Measurements from ENCODE around the gene SKP2.
A peak's percentile ranks its signal among the peaks of the same experiment; 100 is the strongest.
"Not testable (repeated sequence)": the region's sequence is repeated elsewhere in the genome, so short reads cannot be mapped to it uniquely, and the experiment has no call there.

SKP2 gene

GRCh38 chr5:36151434-36152323 lies at the start of gene SKP2, which contains the start of gene LMBRD2:
TSS of gene SKP2 (plus strand) at chr5:36152111. CDS start at chr5:36152263, 152 bp downstream.
TSS of gene LMBRD2 (minus strand) at chr5:36151887. CDS start at chr5:36143349, 8,538 bp downstream.
- DNase-seq (ENCODE audit: low read depth in 2 of 2), result peak; percentile 96 to 98

- DNase-seq (ENCODE audit: low read depth in 2 of 2), result no peak
Measured at GRCh38 chr5:36105819-36106218, 46.1 kb upstream of the SKP2 start.

- DNase-seq (ENCODE audit: low read depth in 2 of 2), result no peak
Measured at GRCh38 chr5:36108758-36109460, 43.0 kb upstream of the SKP2 start.

GRCh38 chr5:36111238-36111637 lies 40.7 kb upstream of the SKP2 start:
- DNase-seq (ENCODE audit: low read depth in 2 of 2), result no peak

GRCh38 chr5:36125868-36126267 lies 26.0 kb upstream of the SKP2 start:
- DNase-seq (ENCODE audit: low read depth in 2 of 2), result no peak

- no peak for DNase-seq (ENCODE audit: low read depth in 2 of 2)
Measured at GRCh38 chr5:36128795-36129194, 23.1 kb upstream of the SKP2 start.

- not testable (repeated sequence) for DNase-seq (ENCODE audit: low read depth in 2 of 2)
Measured at GRCh38 chr5:36129666-36130065, 22.2 kb upstream of the SKP2 start.

- DNase-seq (ENCODE audit: low read depth in 2 of 2), result not testable (repeated sequence)
Measured at GRCh38 chr5:36133009-36133408, 18.9 kb upstream of the SKP2 start.

GRCh38 chr5:36135988-36136387 lies 15.9 kb upstream of the SKP2 start:
- no peak for DNase-seq (ENCODE audit: low read depth in 2 of 2)

- DNase-seq (ENCODE audit: low read depth in 2 of 2), result no peak
Measured at GRCh38 chr5:36136581-36136980, 15.3 kb upstream of the SKP2 start.

GRCh38 chr5:36138900-36139683 lies 12.8 kb upstream of the SKP2 start:
- no peak for DNase-seq (ENCODE audit: low read depth in 2 of 2)

- DNase-seq (ENCODE audit: low read depth in 2 of 2), result no peak
Measured at GRCh38 chr5:36145311-36145710, 6.6 kb upstream of the SKP2 start.

- no peak for DNase-seq (ENCODE audit: low read depth in 2 of 2)
Measured at GRCh38 chr5:36146390-36146789, 5.5 kb upstream of the SKP2 start.

- no peak for DNase-seq (ENCODE audit: low read depth in 2 of 2)
Measured at GRCh38 chr5:36147681-36148080, 4.2 kb upstream of the SKP2 start.

GRCh38 chr5:36150676-36151433 lies 1.1 kb upstream of the SKP2 start:
- peak; percentile 24 to 56 for DNase-seq (ENCODE audit: low read depth in 2 of 2)

GRCh38 chr5:36152324-36153297 lies 700 bp downstream of the SKP2 start:
- no peak for DNase-seq (ENCODE audit: low read depth in 2 of 2)

GRCh38 chr5:36153298-36153677 lies 1.4 kb downstream of the SKP2 start:
- DNase-seq (ENCODE audit: low read depth in 2 of 2), result no peak

- no peak for DNase-seq (ENCODE audit: low read depth in 2 of 2)
Measured at GRCh38 chr5:36153726-36154125, 1.8 kb downstream of the SKP2 start.

- no peak for DNase-seq (ENCODE audit: low read depth in 2 of 2)
Measured at GRCh38 chr5:36155291-36155690, 3.4 kb downstream of the SKP2 start.

- DNase-seq (ENCODE audit: low read depth in 2 of 2), result no peak
Measured at GRCh38 chr5:36156121-36156601, 4.2 kb downstream of the SKP2 start.
